Measurements from ENCODE around the gene PSTPIP2.

DNA sequence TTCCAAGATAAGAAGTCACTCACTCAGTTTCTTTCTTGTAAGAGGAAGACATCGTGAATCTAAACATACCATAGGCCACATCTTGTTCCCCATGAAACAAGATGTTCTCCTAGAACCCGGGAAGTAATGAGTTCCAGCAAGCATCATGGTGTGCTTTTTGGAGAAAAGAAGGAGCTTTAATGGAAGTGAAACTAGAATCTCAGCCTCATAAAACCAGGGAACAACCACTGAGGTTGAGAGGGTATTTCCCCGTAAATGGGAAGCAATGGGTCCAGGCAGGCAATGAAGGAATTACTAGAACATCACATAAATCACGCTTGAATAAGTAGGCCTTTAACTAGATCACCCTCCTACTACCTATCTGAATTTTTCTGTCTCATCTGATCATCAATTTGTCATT, 40.3 kb downstream of the PSTPIP2 start:
- no peak for TF ChIP-seq EZH2 (IDR thresholded peaks at IDR 0.05; ENCODE audit: borderline replicate concordance)
- TF ChIP-seq CTCF (IDR thresholded peaks at IDR 0.05; ENCODE audit: poor library complexity) = no peak
- no peak for TF ChIP-seq EZH2phosphoT487 (IDR thresholded peaks at IDR 0.05; ENCODE audit: low read depth, severe bottlenecking, unreplicated experiment)

All from hepatocyte (in vitro differentiated cells).